HG02981 (cell line): ENCODE data around the gene WDR59.

Source experiments
- ATAC-seq: cut with Tn5 transposase; IDR thresholded peaks from one replicate; pipeline ENCODE4 v1.9.1; 2021; ENCODE audit warnings: mild to moderate bottlenecking, moderate library complexity; ENCODE audit not compliant: unreplicated experiment

Gene WDR59

GRCh38 chr16:74987027-74987681, 2.2 kb upstream of the WDR59 start:
- no peak for ATAC-seq

GRCh38 chr16:74984194-74984528, 762 bp downstream of the WDR59 start:
- ATAC-seq = no peak

GRCh38 chr16:74982256-74982655, 2.7 kb downstream of the WDR59 start:
- no peak for ATAC-seq

GRCh38 chr16:74975591-74975990, 9.3 kb downstream of the WDR59 start:
- no peak for ATAC-seq

- no peak for ATAC-seq
Measured at GRCh38 chr16:74973304-74973703, 11.6 kb downstream of the WDR59 start.

GRCh38 chr16:74954763-74955162, 30.2 kb downstream of the WDR59 start:
- ATAC-seq = no peak

GRCh38 chr16:74951681-74952080, 33.2 kb downstream of the WDR59 start:
- no peak for ATAC-seq

GRCh38 chr16:74951206-74951605, 33.7 kb downstream of the WDR59 start:
- ATAC-seq = no peak

- ATAC-seq = no peak
Measured at GRCh38 chr16:74950511-74950910, 34.4 kb downstream of the WDR59 start.

- no peak for ATAC-seq
Measured at GRCh38 chr16:74949309-74949708, 35.6 kb downstream of the WDR59 start.

GRCh38 chr16:74944466-74944865, 40.5 kb downstream of the WDR59 start:
- no peak for ATAC-seq

GRCh38 chr16:74942977-74943918, 41.7 kb downstream of the WDR59 start:
- no peak for ATAC-seq

GRCh38 chr16:74942566-74942965, 42.4 kb downstream of the WDR59 start:
- no peak for ATAC-seq

- ATAC-seq = no peak
Measured at GRCh38 chr16:74939688-74940087, 45.2 kb downstream of the WDR59 start.

- ATAC-seq = peak; percentile 98
Measured at GRCh38 chr16:74936902-74937560, 47.9 kb downstream of the WDR59 start.

- no peak for ATAC-seq
Measured at GRCh38 chr16:74931445-74931844, 53.5 kb downstream of the WDR59 start.

- ATAC-seq = no peak
Measured at GRCh38 chr16:74929636-74930035, 55.3 kb downstream of the WDR59 start.

- no peak for ATAC-seq
Measured at GRCh38 chr16:74926805-74927204, 58.1 kb downstream of the WDR59 start.

- no peak for ATAC-seq
Measured at GRCh38 chr16:74923766-74924460, 61.0 kb downstream of the WDR59 start.

GRCh38 chr16:74922150-74923138, 62.5 kb downstream of the WDR59 start:
- no peak for ATAC-seq
